Activated CD8-positive, alpha-beta memory T cell treated with anti-CD3 and anti-CD28 coated beads for 36 hours (primary cell): ENCODE data around the gene PTCH2. TPM values are rescaled to one million over a fixed set of nuclear protein-coding genes. Genes with fewer than 3 reads are reported as not detected.
"Not testable (repeated sequence)": the region's sequence is repeated elsewhere in the genome, so short reads cannot be mapped to it uniquely, and the experiment has no call there.

Experiments
- CTCF ChIA-PET: fragments of 350-600 bp; sonication (Branson Sonifier 250); formaldehyde crosslinking; loops from one replicate; lab custom pipeline; 2021; ENCODE audit warnings: antibody characterized with exemption; lab: Charles Lee
- POLR2A ChIA-PET: fragments of 350-600 bp; sonication (Branson Sonifier 250); formaldehyde crosslinking; loops from one replicate; lab custom pipeline; 2021; ENCODE audit warnings: antibody characterized with exemption; lab: Charles Lee
- total RNA-seq, 2 experiments: library from RNA; stranded (reverse); gene quantifications; one replicate each; pipeline ENCODE4 v1.2.3, GENCODE V29; 2021

Gene PTCH2
- total RNA-seq, 2 experiments from 2014 or later: 0.46 to 0.51 TPM

- POLR2A ChIA-PET: interaction anchor here (0.6 to 3.5 kb wide), 17 partner anchors 9 to 504 kb away, joined by 3 to 95 read pairs (median 4); partner anchors contain the start of genes BEST4, BTBD19, KIF2C and RNU5D-1
- CTCF ChIA-PET: interaction anchor here (0.6 to 3.5 kb wide), 12 partner anchors 8 to 504 kb away, joined by 3 to 38 read pairs (median 6); partner anchors contain the start of genes BEST4, BTBD19, HECTD3 and RNU5D-1
Observed at GRCh38 chr1:44799770-44800584, 43.1 kb downstream of the PTCH2 start, which contains the start of gene PLK3. Gene PLK3, plus strand, starts transcription at chr1:44800377. Its CDS starts 87 bp downstream, at chr1:44800464.

DNA sequence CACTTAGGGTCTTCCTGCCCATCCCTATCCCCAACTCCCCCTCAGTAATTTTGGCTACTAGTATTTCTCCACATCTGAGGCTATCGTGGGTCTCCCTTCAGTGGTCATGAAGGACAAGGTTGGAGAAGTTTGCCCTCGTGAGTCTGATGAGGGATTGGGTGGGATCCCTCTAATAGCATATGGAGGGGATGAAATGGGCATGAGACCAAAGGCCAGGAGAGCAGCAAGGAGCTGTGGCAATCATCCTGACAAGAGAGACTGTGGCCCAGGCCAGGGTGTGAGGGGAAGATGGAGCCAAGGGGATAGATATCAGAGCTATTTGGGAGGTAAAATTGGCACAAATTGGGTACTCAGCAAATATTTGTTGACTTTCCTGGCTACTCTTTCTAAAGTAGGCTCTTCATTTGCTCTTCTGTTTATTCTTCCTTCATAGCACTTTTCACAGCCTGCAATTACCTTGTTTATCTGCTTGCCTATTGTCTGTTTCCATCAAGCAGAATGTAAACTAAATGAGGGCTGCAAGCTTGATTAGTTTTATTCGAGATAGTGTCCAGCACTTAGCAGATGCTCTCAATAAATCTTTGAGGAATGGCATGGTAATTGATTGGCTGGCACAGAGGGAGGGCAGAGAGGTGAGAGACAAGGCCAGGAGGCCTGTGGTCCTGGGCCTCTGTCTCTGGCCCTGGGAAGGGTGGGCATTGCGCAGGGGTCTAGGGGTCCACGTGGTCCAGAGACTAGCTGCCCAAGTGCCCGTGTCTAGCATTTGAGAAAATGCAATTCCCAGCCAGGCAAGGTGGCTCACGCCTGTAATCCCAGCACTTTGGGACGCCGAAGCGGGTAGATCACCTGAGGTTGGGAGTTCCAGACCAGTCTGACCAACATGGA is 44.3 kb downstream of the PTCH2 start:
- POLR2A ChIA-PET: interaction anchor here (0.9 to 3.5 kb wide), 5 partner anchors 10 to 68 kb away, joined by 3 to 95 read pairs (median 5); partner anchors contain the start of genes BEST4 and BTBD19
- CTCF ChIA-PET: interaction anchor here (0.7 to 3.5 kb wide), 5 partner anchors 8 to 177 kb away, joined by 3 to 38 read pairs (median 5); partner anchors contain the start of gene BEST4

DNA sequence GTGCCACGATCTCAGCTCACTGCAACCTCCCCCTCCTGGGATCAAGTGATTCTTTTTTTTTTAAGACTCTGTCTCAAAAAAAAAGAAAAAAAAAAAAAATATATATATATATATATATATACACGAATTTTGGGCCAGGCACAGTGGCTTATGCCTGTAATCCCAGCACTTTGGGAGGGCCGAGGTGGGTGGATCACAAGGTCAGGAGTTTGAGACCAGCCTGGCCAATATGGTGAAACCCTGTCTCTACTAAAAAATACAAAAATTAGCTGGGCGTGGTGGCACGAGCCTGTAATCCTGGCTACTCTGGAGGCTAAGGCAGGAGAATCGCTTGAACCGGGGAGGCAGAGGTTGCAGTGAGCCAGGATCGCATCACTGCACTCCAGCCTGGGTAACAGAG is 45.2 kb downstream of the PTCH2 start:
- POLR2A ChIA-PET: not testable (repeated sequence)
- CTCF ChIA-PET: interaction anchor here (0.9 to 3.5 kb wide), 3 partner anchors 11 to 21 kb away, joined by 5 to 38 read pairs (median 7); partner anchors contain the start of gene BEST4

- ChIA-PET POLR2A (interaction anchor here (0.8 to 1.1 kb wide), 3 partner anchors 9 to 27 kb away, joined by 3 to 6 read pairs (median 3); no protein-coding TSS in a partner anchor), CTCF (interaction anchor here (0.7 to 2.8 kb wide), 9 partner anchors 13 to 220 kb away, joined by 3 to 11 read pairs (median 3); no protein-coding TSS in a partner anchor)
Observed at GRCh38 chr1:44792736-44793502, 50.1 kb downstream of the PTCH2 start.

GRCh38 chr1:44790968-44791801 is 51.9 kb downstream of the PTCH2 start:
- CTCF ChIA-PET: interaction anchor here (1.0 to 2.8 kb wide), 3 partner anchors 8 to 31 kb away, joined by 3 to 10 read pairs (median 5); partner anchors contain the start of gene PLK3
- POLR2A ChIA-PET: interaction anchor here (0.8 to 2.3 kb wide), 2 partner anchors 18 to 22 kb away, joined by 7 to 11 read pairs; no protein-coding TSS in a partner anchor

DNA sequence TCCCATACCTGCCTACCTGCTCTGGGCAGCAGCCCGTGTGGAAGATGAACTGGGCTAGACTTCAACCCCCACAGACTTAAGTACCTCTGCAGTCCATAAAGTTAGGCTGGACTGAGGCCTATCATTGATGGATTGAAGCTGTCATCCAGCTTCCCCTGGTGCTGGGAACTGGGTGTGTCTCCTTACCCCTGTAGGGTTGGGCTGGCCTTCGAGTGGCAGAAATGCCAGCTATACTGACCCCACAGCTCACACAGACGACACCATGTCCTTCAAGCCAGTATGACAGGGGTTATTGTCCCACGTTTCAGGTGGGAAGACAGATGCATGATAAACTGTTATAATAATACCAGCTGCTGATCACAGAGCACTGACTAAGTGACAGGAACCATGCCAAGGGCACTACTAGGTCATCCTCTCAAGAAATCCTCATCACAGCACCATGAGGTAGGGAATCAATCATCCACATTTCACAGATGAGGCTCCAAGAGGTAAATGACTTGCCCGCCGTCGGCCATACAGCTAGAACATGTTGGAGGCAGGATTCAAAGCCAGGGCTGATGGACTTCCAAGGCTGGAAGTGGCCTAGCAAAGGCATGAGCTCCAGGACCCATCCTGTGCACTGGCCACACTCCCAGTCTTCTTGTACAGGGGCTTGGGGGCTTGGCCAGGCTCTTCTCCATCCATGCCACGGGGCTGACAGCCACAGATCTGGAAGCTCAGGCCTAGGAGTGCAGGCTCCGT is 54.8 kb downstream of the PTCH2 start, which contains the start of gene BEST4:
BEST4 (minus strand) TSS at position 51 of the 741 bp plus-strand sequence. CDS start 465 bp downstream, outside the sequence.
- ChIA-PET POLR2A (interaction anchor here (0.9 to 1.5 kb wide), 3 partner anchors 11 to 31 kb away, joined by 3 read pairs; no protein-coding TSS in a partner anchor), CTCF (interaction anchor here (0.6 to 5.4 kb wide), 7 partner anchors 11 to 223 kb away, joined by 3 to 38 read pairs (median 6); partner anchors contain the start of genes EIF2B3, HECTD3, PLK3 and RNU5D-1)

DNA sequence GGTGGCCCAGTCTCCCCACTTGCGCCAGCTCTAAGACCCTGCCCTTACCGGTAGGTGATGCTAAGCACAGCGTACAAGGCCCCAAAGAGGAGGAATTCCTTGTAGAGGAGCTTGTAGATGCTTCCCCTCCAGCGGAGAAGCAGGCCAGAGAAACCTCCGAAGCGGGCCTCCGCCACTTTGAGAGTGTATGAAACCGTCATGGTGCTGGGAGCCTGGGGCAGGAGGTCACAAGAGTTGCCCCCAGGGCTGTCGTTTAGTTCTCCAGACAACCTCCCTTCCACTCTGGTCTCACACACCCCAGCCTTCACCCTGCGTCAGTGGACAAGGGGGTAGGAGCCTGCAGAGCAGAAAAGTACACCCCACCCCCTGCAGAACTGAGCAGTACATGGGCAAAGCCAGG is 55.5 kb downstream of the PTCH2 start:
- POLR2A ChIA-PET: interaction anchor here (0.9 to 4.4 kb wide), 8 partner anchors 9 to 224 kb away, joined by 3 to 27 read pairs (median 6); partner anchors contain the start of genes BTBD19, DYNLT4, PLK3 and RNU5D-1
- CTCF ChIA-PET: interaction anchor here (0.5 to 5.4 kb wide), 9 partner anchors 12 to 611 kb away, joined by 3 to 38 read pairs (median 6); partner anchors contain the start of genes HECTD3, PLK3, RNU5D-1 and RPS8

DNA sequence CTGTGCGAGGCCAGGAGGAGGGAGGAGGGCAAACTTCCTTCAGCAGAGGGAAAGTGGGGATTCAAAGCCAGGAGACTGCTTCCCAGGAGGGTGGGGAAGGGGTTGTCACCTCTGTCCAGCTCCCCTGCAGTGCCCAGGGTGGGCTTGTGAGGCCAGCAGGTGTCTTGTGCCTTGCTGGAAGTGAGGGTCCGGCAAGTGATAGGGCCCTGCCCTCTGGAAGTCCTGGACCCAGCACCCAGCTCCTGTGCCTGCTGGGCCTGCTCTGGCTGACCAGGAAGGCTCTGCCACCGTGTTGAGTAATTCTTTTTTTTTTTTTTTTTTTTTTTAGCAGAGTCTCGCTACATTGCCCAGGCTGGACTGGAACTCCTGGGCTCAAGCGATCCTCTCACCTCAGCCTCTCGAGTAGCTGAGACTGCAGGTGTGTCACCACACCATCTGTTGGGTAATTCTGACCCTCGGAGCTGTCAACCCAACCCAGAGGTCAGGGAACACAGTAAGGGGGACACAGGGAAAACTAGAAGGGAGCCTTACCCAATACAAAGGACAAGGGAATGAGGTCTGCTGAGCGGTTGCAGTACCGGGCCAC is 56.1 kb downstream of the PTCH2 start:
- POLR2A ChIA-PET: interaction anchor here (0.6 to 4.4 kb wide), 8 partner anchors 10 to 225 kb away, joined by 3 to 27 read pairs (median 6); partner anchors contain the start of genes BTBD19, DYNLT4, PLK3 and RNU5D-1

GRCh38 chr1:44786138-44786840 is 56.8 kb downstream of the PTCH2 start:
- ChIA-PET POLR2A (interaction anchor here (0.6 to 4.4 kb wide), 7 partner anchors 11 to 225 kb away, joined by 3 to 27 read pairs (median 8); partner anchors contain the start of genes BTBD19, DYNLT4, PLK3 and RNU5D-1), CTCF (interaction anchor here (0.6 to 5.4 kb wide), 16 partner anchors 10 to 225 kb away, joined by 3 to 38 read pairs (median 3); partner anchors contain the start of genes BTBD19, DYNLT4, HECTD3 and PLK3)

More for the DNA sequence above, 56.1 kb downstream of the PTCH2 start:
- CTCF ChIA-PET: interaction anchor here (0.6 to 5.4 kb wide), 14 partner anchors 11 to 224 kb away, joined by 3 to 38 read pairs (median 3); partner anchors contain the start of genes BTBD19, DYNLT4, HECTD3 and PLK3

- CTCF ChIA-PET: interaction anchor here (1.2 to 5.4 kb wide), 5 partner anchors 10 to 37 kb away, joined by 3 to 38 read pairs (median 7); partner anchors contain the start of genes BTBD19, DYNLT4, PLK3 and RPS8
Observed at GRCh38 chr1:44785501-44786137, 57.4 kb downstream of the PTCH2 start.

DNA sequence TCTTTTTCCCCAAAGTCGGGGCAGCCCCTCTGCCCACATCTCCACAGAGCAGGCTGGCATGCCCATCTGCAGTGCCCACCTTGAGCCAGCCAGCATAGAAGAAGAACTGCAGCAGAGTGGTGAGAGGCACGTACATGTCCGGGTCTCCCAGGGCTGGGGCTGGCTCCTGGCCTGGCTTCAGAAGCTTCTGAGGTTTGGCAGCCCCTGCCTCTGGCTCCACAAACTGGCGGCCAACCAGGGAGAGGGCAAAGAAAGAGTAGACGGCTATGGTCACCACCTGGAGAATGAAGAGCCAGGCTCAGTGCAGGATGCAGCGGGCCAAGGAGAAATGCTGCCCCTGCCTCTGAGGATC is 58.0 kb downstream of the PTCH2 start:
- CTCF ChIA-PET: interaction anchor here (0.6 to 5.4 kb wide), 6 partner anchors 9 to 38 kb away, joined by 3 to 38 read pairs (median 6); partner anchors contain the start of genes BTBD19, DYNLT4, PLK3 and RPS8
- POLR2A ChIA-PET: interaction anchor here (0.6 to 4.4 kb wide), 7 partner anchors 10 to 63 kb away, joined by 3 to 29 read pairs (median 5); partner anchors contain the start of genes BTBD19, DYNLT4, PLK3 and RNU5D-1

More at GRCh38 chr1:44785501-44786137, 57.4 kb downstream of the PTCH2 start:
- POLR2A ChIA-PET: interaction anchor here (0.9 to 4.4 kb wide), 6 partner anchors 10 to 64 kb away, joined by 3 to 29 read pairs (median 16); partner anchors contain the start of genes BTBD19, DYNLT4, RNU5D-1 and RPS8

DNA sequence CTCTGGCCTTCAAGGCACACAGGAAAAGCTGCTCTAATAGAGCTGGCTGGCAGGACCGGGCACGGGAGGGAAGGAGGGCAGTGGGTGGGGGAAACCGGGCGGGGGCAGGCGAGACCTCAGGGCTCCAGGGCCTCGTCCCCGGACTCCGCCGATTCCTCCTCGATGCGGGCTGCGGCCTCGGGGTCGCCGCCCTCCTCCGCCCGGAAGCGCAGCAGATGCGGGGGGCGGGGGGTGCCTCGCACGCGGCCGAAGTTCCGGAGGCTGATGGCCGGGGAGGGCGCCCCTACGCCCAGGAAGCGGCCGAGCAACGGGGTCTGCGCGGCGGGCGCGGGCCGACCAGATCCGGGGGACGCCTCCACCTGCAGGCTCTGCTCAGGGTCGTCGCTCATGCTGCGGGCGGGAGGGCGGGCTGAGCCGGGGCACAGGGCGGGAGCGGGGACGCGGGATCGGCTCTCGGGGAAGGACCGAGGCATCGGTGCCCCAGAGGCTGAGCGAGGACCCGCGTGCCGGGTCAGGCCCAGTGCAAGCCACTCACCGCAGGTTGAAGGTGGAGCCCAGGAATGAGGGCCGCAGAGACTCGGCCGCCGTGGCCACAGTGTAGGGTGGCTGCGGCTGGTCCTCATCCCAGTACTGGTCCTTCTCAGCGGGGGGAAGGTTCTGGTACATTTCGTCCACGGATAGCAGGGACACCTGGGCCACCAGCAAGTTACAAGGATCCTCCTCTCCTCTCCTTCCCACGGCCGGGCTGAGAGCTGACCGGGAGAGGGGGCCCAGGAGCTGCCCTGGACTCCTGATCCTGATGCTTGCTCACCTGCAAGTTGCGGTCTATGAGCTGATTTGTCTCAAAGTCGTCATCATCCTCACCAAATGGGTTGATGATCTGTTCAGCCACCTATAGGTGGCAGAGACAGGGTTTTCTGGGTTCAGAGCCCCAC is 58.7 kb downstream of the PTCH2 start:
- CTCF ChIA-PET: interaction anchor here (0.6 to 5.4 kb wide), 9 partner anchors 9 to 201 kb away, joined by 3 to 38 read pairs (median 4); partner anchors contain the start of genes BTBD19, DYNLT4, KIF2C and PLK3

More for the DNA sequence above, 58.7 kb downstream of the PTCH2 start:
- POLR2A ChIA-PET: interaction anchor here (0.6 to 4.4 kb wide), 10 partner anchors 8 to 63 kb away, joined by 3 to 29 read pairs (median 5); partner anchors contain the start of genes BTBD19, DYNLT4, PLK3 and RNU5D-1
